GM15510 (cell line): ENCODE results near the gene TMBIM4.

Source experiments
- POLR2A ChIP-seq: IDR thresholded peaks from 3 replicates; pipeline ENCODE4 v1.6.1; 2011; ENCODE audit warnings: borderline replicate concordance; ENCODE audit not compliant: insufficient read length; ENCODE audit errors: extremely low read depth

Gene TMBIM4

DNA sequence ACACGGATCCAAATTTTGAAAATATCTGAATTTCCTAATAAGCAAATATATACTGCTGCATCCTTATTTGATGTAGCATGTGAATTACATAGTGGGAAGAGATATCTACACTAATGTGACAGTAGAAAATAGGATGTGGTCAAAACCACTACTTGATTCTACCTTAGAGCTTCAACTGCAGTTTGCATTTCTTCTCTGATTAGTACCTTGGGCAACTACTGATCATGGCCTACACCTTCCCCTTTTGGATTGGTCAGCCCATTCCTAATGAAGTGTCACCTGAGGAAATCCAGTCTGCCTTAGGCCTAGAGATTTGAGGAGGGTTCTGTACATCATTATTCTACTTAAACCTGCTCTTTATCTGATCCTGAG is 49.9 kb downstream of the TMBIM4 start:
- TF ChIP-seq POLR2A, result no peak

DNA sequence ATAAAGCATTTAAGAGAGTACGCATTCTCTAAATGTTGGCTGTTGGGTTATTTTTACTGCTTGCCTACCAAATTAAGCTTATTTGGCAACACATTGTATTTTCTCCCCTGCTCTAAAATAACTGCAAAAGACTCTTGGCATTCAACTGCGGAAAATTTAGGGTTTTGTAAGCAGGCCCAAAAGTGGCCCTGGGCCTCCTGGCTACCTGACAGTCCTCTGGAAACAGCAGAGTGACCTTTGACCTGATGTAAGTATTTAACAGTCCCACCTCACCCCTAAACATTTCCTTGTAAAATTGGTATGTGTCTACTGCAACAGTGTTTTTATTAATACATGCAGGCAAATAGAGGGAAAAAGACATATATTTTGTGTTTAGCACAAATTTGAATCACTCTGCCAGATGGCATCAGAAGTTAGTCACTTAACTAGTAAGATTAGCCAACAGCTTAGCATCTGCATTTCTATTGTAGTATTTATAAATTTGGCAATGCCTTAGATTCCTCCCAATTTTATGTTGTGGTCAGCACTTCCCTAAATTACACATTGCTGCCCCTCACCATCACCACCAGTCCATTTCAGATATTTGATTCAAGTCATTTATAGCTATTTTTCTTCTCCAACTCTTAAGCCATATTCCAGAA is 50.4 kb downstream of the TMBIM4 start:
- no peak for TF ChIP-seq POLR2A

DNA sequence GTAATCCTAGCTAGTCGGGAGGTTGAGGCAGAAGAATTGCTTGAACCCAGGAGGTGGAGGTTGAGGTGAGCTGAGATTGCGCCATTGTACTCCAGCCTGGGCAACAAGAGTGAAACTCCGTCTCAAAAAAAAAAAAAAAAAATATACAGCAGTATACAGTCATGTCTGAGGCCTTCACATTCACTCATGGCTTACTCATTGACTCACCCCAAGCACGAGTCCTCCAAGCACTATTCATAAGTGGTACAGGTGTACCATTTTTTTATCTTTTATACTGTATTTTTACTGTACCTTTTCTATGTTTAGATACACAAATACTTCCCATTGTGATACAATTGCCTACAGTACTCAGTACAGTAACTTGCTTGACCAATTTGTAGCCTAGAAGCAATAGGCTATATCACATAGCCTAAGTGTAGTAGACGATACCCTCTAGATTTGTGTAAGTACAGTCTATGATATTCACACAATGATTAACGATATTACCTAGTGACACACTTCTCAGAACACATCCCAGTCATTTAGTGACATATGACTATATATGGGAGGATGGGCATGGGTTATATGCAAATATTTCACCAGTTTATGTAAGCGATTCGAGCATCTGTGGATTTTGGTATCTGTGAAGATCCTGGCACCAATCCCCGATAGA is 51.4 kb downstream of the TMBIM4 start:
- TF ChIP-seq POLR2A, result no peak

DNA sequence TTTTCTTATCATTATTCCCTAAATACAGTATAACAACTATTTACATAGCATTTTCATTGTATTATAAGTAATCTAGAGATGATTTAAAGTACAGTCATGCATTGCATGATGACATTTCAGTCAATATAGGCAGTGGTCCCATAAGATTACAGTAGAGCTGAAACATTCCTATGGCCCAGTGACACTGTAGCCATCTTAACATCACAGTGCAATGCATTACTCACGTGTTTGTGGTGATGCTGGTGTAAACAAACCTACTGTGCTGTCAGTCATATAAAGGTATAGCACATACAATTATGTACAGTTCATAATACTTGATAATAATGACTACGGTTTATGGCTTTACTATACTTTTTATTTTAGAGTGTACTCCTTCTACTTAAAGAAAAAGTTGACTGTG is 52.6 kb downstream of the TMBIM4 start:
- TF ChIP-seq POLR2A, result no peak

DNA sequence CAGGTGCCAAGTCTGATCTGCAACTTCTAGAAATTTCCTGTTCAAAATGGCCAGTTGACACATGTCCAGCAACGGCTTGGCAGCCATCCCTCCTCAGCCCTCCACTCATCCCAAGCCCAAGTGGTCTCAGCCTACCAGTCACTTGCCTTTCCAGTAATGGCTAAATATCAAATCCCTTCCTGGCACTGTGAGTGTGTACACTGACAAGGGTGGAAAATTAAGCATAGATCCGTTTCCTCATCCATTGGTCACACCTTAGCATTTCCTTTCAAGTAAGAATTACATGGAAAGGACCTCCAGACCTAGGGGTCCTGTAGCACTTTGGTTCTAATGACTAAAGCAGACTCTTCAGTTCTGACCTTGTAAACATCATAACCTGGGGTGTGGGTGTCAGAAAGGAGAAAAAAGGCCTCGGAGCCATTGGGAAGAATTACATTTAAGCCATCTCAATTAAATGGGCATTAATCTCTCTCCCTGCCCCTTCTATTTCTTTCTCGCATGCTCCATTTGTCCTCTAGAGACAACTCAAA is 54.7 kb downstream of the TMBIM4 start:
- no peak for TF ChIP-seq POLR2A

DNA sequence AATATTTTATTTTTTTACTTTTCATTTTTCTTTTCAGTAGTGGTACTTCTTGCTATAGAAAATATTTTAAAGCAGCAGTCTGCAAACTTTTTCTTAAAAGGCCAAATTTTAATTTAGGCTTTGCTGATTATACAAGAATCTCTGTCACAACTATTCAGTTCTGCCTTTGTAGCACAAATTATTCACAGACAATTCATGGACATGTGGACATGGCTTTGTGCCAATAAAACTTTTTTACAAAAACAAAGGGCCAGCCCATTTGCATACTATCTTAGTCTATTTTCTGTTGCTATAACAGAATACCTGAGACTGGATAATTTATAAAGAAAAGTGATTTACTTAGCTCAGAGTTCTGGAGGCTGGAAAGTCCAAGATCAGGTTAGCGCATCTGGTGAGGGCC is 56.3 kb downstream of the TMBIM4 start:
- no peak for TF ChIP-seq POLR2A

DNA sequence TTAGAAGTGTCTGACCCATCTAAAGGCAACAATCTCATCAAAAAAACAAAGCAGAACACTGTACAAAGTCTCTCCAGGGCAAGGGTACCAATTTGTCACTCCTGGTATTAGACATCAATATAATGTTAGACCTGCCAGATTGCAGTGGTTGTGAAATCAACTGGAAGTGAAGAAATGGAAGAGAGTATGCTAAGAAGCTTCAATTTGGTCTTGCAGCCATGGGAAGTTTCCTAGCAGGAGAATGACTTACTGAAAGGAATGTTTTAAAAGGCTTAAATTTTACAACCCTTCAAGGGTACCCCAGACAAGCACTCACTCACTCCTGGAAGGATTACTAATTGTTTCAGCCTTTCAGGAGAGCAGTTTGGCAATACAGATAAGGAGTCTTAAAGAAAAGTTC is 58.2 kb downstream of the TMBIM4 start:
- TF ChIP-seq POLR2A, result no peak

DNA sequence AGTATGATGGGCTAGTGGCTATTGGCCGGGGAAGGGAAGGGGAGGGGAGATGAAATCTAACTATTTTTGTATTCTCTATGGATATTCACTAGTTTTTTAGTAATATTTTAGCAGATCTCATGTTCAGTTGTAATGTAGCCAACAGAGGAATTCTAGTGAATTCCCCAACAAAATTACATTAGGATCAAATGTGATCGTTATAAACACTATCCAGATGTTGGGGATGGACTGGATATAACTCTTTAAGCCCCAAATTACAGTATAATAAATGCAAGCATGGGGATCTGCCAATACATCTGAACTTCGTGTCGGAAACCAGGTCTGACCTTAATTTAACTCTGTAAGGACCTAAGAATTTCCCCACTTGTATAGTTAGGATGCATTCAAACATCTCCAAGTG is 60.7 kb downstream of the TMBIM4 start:
- no peak for TF ChIP-seq POLR2A

DNA sequence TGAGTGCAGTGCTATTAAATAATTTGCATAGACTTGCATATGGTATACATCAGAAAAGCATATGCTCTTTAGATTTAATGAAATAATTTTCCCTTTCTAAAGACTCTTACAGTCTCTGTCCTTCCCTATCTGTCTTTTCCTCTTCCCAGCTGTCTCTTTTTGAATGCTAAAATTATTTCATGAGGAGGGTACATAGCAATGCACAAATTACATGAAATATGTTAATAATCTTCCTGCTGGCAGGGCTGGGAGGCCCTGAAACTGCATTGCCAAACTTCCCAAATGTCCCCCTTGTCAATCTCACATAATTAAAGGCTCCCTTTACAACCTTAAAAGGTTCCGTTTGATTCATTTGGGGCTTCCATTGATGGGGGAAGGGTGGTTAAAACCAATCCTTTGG is 61.4 kb downstream of the TMBIM4 start:
- TF ChIP-seq POLR2A, result no peak

DNA sequence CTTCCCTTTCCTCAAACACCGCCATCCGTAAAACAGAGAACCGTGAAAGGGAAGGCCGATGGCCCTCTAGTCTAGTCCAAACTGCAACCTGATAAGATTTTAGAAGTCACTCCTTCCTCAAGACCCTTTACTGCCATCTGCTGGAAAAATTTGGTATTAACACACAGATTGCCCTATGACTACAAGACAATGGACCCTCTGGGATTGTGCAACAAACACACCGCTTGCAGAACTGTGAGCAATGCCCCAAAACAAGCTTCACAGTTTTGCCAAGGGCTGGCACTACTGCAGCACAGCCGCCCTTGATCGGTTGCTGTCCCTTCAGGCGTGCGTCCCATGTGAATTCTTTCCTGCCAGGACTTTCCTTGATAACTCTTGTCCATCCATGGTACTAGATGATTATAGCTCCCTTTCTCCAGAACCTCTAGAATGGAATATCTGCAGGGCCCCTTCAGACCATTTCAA is 62.3 kb downstream of the TMBIM4 start:
- TF ChIP-seq POLR2A, result no peak

DNA sequence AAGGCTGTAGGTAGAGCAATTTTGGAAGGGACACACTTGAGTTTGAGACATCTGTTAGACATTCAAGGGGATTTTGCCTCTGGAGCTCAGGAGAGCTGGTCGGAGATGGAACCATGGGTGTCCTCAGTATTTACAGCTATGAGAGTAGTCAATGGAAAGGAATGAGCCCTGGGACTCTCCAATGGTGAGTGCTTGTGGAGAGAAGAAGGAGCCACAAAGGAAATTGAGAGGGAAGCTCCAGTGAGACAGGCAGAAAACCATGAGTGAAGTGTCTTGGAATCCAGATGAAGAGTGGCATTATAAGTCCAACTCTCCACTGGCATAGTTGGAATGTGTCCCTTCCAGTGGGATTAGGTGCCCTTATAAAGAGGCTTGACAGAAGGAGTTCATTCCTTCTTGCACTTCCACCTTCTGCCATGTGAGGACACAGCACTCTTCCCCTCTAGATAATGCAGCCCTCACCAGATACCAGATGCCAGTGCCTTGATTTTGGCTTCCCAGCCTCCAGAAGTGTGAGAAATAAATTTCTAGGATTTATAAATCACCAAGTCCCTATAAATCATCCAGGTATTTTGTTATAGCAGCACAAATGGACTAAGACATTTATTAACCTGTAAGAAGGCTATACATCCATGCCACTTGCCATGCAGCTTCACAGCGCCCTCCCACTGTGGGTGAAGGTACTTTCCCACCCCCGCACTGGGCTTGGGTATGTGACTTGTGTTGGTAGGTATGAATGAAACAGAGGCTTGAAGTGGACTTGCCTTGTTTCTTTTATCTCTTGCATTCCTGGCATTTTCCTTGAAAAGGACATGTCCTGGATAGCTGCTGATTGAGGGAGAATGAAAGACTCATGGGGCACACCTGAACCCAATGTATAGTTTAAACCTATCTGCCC is 66.5 kb downstream of the TMBIM4 start:
- no peak for TF ChIP-seq POLR2A

DNA sequence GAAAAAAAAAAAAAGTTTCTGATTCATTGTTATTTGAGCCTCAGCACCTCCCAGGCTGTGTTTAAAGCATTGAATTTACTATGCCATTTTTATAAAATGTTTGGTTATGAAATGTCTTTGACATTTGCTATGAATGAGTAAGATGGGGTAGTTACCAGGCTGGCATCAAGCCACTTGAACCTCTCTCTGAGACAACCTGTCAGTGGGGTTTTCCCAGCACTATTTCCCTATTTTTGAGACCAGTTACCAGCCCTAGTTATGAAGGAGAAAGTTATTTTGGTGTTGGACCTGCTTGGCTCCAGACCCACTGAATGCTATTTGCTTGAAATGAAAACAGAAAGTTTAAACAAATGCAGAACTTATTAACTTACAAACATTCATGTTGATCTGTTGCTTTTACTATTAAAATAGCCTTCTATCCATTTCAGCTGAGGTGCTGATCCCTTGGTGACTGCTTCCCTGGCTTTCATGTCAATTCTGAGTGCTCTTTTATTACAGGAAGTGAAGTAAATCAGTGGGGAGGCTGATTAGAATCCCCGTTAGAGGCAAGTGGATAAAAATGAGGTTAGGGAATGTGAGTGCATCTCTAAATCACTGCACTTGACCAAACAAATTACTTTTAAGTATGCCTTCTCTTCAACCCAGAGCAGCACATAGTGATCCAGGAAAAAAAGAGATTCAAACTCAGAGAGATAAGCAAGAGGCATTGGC is 77.1 kb downstream of the TMBIM4 start:
- TF ChIP-seq POLR2A, result no peak

DNA sequence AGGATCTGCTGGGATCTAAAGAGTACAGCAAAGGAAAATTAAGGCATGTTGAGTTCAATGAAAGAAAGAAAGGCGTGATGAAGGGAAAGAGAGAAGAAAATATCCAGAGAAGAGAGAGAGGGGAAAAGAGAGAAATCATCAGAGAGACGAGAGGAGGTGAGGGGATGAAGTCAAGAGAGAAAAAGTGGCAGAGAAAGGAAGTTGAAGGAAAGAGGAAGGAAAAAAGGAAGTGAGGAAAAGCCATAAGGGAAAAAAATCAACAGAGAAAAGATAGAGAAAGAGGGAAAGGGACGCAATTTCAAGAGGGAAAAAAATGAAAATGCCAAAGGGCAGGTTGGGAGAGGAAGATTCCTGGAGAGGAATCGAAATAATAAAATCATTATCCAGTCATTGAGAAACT is 79.6 kb downstream of the TMBIM4 start:
- no peak for TF ChIP-seq POLR2A

DNA sequence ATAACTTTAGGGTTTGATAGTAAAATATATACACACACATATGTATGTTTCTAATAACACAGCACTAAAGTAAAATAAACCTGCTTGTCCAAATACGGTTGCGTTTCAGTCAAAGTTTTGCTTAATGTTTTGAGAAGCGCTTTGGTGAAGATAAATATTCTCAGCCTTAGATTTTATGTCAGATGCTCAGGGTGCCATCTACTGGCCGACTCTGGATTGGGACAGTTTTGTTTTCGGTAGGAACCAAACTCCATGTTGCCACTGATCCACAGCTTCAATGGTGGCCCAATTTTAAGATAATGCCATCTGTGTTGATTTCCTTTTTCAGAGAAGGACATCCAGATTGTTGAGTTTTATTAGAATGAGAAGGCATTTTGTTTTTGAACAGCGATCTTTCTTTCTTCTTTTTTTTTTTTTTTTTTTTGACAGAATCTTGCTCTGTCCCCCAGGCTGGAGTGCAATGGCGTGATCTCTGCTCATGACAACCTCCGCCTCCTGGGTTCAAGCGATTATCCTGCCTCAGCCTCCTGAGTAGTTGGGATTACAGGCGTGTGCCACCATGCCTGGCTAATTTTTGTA is 82.3 kb downstream of the TMBIM4 start:
- TF ChIP-seq POLR2A, result no peak
